ENCODE results near the gene SPRING1. TPM values are rescaled to one million over a fixed set of nuclear protein-coding genes. Genes with fewer than 3 reads are reported as not detected.
A peak's percentile ranks its signal among the peaks of the same experiment; 100 is the strongest.

Gene SPRING1
- total RNA-seq, 2 donors from 2014 or later, result 13.4 to 36.8 TPM

GRCh38 chr12:116712458-116713303 is 25.2 kb downstream of the SPRING1 start:
- no peaks in the 10 kb centered on the region for H3K36me3 ChIP-seq
- no peaks in the 10 kb centered on the region for H3K9me3 ChIP-seq
- no peak for TF ChIP-seq CTCF (IDR thresholded peaks at IDR 0.05)
- no peak overlapping the region for H3K4me3 ChIP-seq
- H3K27me3 ChIP-seq (replicated peaks; ENCODE audit: insufficient read depth), result no peaks in the 10 kb centered on the region
- ATAC-seq (ENCODE audit: insufficient number of reproducible peaks, low FRiP score, low read depth), result no peak
- peaks cover 0 to 17% of the 10 kb centered on the region in 2 donors for H3K4me1 ChIP-seq (ENCODE audit: control insufficient read depth in 1 of 2, low read depth in 2 of 2)
- no peak overlapping the region for H3K27ac ChIP-seq
- no peak for DNase-seq (ENCODE audit: low spot score)

- no peak for TF ChIP-seq CTCF (IDR thresholded peaks at IDR 0.05)
- no peaks in the 10 kb centered on the region for H3K27me3 ChIP-seq (replicated peaks; ENCODE audit: insufficient read depth)
- H3K36me3 ChIP-seq, result no peaks in the 10 kb centered on the region
- H3K4me3 ChIP-seq, result no peak overlapping the region
- peaks cover 0 to 9% of the 10 kb centered on the region in 2 donors for H3K4me1 ChIP-seq (ENCODE audit: control insufficient read depth in 1 of 2, low read depth in 2 of 2)
- no peak overlapping the region for H3K27ac ChIP-seq
- no peak for ATAC-seq (ENCODE audit: insufficient number of reproducible peaks, low FRiP score, low read depth)
- no peaks in the 10 kb centered on the region for H3K9me3 ChIP-seq
- DNase-seq (ENCODE audit: low spot score), result no peak
These were observed 27.3 kb downstream of the SPRING1 start for GRCh38 chr12:116710370-116711150.

DNA sequence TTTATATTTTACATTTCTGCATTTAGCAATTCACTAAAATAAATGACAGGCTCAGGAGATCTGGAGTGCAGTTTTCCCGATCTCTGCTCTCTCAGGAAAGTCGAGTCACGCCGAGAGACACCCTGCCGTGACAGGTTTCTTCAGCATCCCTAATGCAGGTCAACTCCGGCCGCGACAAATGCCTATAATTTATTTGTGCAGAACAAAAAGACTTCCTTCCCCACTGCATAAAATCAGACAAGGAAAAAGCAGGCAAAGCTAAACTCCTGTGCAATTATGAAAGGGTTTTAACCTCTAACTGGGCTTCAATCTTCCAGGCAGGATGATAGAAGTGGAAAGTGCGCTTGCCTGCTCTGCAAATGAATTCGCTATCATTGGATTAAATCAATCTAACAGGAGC is 28.1 kb downstream of the SPRING1 start:
- TF ChIP-seq CTCF (IDR thresholded peaks at IDR 0.05), result no peak
- Histone ChIP-seq H3K4me1 (ENCODE audit: control insufficient read depth in 1 of 2, low read depth in 2 of 2) (peaks cover 0 to 9% of the 10 kb centered on the region in 2 donors), H3K4me3 (no peak overlapping the region), H3K36me3 (no peaks in the 10 kb centered on the region), H3K9me3 (no peaks in the 10 kb centered on the region), H3K27ac (no peak overlapping the region), H3K27me3 (replicated peaks; ENCODE audit: insufficient read depth) (no peaks in the 10 kb centered on the region)
- DNase-seq (ENCODE audit: low spot score) (no peak), ATAC-seq (ENCODE audit: insufficient number of reproducible peaks, low FRiP score, low read depth) (no peak)

DNA sequence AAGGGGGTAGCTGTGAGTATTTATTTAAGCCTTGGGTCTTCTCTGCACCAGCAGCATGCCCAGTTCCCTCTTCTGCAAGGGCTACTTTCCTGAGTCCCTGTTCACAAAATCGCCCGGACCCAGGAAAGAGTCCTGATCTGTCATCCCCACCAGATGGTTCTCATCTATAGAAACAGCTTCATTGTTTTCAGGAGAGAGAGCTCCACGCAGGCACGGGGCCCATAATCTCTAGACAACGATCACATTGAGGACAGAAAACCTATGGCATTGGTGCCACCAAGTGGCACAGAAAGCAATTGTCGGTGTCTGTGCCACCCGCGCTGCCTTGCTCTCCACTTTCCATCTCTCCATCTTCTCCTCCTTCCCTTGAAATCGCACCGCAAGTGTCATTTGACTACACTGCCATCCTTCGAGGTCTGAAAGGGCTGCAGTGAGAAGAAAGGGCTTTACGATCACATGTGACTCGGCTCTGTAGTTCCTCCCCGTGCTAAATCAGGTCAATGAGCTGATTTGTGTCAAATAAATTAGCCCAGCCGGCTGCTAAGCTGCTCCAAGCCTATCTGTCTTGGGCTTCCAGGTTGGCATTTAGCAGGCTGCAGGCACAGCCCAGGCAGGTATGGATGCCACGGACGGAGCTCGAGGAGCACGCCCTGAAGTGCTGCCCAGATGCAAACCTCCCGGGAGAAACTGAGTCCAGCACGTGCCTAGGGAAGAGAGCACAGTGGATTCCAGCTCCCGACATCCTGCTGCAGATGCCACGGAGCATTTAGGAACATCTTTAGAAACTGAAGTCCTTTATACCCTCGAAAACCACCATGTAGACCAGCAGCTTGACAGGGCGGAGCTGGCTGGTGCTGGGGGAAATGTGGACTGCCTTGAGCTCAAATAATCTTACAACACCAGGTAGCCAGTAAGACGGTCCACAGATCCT is 28.8 kb downstream of the SPRING1 start:
- Histone ChIP-seq H3K4me3 (peak overlapping the region; percentile 38), H3K36me3 (no peaks in the 10 kb centered on the region), H3K4me1 (ENCODE audit: control insufficient read depth in 1 of 2, low read depth in 2 of 2) (peaks cover 0 to 9% of the 10 kb centered on the region in 2 donors), H3K27me3 (replicated peaks; ENCODE audit: insufficient read depth) (no peaks in the 10 kb centered on the region), H3K27ac (no peak overlapping the region), H3K9me3 (no peaks in the 10 kb centered on the region)
- ATAC-seq (ENCODE audit: insufficient number of reproducible peaks, low FRiP score, low read depth), result peak; percentile 67
- TF ChIP-seq CTCF (IDR thresholded peaks at IDR 0.05), result peak; percentile 72
- no peak for DNase-seq (ENCODE audit: low spot score)
